HG03135 (cell line): ENCODE data around the gene CTNNA1.

Experiments
- ATAC-seq: cut with Tn5 transposase; IDR thresholded peaks from one replicate; pipeline ENCODE4 v1.9.1; 2021; ENCODE audit warnings: mild to moderate bottlenecking, moderate library complexity; ENCODE audit not compliant: unreplicated experiment

Gene CTNNA1

DNA sequence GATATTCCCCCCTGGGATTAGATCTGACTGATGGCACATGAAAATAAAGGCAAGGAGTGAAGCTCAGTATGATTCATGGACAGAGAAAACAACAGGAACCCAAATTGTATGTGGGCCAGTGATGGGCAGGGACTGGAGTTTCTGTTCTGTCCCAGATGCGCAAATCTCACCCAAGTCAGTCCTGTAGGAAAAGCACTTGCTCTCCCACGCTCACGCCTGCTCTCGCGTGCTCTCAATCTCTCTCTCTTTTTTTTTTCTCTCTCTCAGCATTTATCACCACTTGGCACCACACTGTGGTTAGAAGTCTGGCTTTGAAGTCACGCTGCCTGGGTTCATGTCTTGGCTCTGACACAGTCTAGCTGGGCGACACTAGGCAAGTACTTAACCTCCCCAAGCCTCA lies 228.4 kb downstream of the CTNNA1 start:
- no peak for ATAC-seq

DNA sequence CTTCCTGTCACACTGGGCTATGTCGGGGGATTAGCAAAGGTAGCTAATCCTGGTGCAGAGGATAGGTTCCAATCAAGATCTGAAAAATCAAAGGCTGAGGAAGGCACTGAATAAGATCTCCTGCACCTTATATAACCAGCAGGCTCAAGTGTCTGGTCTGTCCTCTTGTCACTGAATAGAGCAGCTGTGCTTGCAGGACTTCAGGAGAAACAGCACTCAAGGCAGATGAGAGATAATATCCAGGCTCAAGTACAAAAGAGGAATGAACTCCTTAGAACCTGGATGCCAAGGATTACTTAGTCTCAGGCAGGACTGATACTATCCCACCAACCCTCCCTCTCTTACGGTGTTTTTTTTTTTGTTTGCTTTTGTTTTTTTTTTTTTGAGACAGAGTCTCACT lies 230.8 kb downstream of the CTNNA1 start:
- ATAC-seq: no peak
